GM21723 (cell line): ENCODE results near the gene AVEN.
"Not testable (repeated sequence)": the region's sequence is repeated elsewhere in the genome, so short reads cannot be mapped to it uniquely, and the experiment has no call there.

Experiments used
- ATAC-seq: cut with Tn5 transposase; IDR thresholded peaks from one replicate; pipeline ENCODE4 v1.9.1; 2021; ENCODE audit warnings: mild to moderate bottlenecking, moderate library complexity; ENCODE audit not compliant: unreplicated experiment

AVEN gene

DNA sequence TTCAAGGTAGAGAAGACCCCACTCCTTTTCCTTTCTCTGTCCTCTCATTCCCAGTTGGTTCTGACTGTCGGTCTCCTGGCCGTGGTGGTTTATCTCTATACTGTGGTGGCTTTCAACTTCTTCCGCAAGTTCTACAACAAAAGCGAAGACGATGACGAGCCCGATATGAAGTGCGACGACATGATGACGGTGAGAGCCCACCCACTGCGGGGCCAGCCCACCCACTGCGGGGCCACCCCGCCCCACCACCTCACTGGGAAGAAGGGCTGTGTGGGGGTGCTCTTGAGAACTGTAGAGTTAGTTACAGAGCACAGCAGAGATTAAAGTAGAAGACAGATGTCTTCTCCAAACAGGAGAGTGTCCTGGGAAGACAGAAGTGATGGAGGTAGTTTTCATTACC lies 181.3 kb downstream of the AVEN start:
- ATAC-seq: no peak

DNA sequence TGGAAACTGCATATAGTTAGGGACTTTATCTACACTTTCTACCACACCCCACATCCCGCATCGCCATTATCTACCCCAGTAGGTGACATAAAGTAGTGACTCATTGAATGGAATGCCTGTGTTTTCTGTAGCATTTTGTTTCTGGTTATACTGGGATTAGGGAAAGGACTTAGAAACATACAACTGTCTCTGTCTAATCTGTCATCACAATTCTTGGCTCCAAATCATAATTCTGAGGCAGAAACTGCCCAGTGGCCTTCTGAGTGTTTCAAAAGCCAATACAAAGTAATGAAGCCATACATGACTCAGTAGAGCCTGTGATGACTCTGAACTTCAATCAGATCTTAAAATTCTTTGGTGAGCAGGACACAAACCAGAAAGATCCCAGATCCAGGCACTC lies 186.4 kb downstream of the AVEN start:
- no peak for ATAC-seq

- no peak for ATAC-seq
Measured at GRCh38 chr15:33852094-33852493, 186.9 kb downstream of the AVEN start.

GRCh38 chr15:33851079-33851478 lies 187.9 kb downstream of the AVEN start:
- no peak for ATAC-seq

DNA sequence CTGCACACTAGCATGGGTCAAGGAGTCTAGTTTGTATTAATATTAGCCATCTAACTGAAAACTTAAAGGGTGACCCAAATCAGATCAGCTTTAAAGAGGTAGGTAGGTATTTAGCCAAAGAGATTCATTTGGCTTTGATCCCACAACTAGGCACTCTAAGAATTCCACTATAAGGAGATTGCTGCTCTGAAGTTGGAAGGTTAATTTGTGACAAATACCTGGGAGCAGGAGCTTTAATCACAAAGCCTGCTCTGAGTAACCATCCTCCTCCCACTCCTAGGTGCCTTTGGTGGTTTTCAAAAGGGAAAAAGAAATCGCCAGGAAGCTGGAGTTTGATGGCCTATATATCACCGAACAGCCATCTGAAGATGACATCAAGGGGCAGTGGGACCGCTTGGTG lies 191.0 kb downstream of the AVEN start:
- no peak for ATAC-seq

DNA sequence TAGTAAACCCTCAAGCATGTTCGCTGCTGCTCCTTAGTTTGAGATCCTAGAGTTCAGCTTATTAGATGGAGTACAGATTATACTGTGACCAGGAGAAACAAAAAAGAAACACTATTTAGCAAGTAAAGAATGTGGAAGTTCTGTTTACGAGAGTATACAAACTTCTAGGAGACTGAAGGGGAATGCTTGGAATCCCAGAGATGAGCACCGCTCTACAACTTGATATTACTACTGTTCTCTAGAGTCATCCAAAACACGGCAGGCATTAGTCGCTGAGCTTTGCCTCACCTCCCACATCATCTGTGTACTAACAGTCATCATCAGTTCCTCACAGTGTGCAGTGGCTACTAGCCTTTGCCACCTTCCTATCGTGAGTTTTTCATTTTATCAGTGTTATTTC lies 192.1 kb downstream of the AVEN start:
- no peak for ATAC-seq

GRCh38 chr15:33846142-33846541 lies 192.9 kb downstream of the AVEN start:
- no peak for ATAC-seq

DNA sequence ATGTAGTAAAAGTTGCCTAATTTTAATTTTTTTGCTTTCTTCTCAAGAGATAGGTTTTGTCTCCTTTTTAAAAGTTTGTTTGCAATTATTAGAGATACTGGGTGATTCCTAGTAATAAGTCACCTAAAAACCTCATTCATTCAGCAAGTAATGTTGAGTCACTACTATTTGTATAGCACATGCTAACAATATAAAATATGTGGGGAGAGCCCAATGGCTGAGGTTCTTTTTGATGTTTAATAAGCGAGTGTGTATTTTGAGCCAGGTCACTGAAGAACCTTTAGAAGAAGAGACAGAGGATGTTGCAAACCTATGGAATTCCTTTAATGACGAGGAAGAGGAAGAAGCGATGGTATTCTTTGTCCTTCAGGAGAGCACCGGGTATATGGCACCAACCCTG lies 194.4 kb downstream of the AVEN start:
- no peak for ATAC-seq

DNA sequence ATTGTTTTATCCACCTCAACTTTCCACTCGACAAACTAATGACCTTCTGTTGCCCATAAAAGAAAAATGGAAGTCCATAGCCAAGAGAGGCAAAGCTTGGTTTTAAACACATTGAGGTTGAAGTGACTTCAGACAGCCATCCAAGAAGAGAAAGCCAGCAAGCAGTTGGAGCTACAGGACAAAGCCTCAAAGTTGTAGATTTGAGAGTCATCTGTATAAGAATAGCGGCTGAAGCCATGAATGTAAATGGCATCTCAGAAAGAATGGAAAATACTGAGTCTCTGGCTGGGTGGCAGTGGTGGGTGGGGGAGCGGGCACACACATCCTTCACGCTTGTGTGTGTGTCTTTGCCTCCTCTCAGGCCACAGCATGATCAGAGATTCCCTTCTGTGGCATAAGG lies 194.8 kb downstream of the AVEN start:
- ATAC-seq: no peak

DNA sequence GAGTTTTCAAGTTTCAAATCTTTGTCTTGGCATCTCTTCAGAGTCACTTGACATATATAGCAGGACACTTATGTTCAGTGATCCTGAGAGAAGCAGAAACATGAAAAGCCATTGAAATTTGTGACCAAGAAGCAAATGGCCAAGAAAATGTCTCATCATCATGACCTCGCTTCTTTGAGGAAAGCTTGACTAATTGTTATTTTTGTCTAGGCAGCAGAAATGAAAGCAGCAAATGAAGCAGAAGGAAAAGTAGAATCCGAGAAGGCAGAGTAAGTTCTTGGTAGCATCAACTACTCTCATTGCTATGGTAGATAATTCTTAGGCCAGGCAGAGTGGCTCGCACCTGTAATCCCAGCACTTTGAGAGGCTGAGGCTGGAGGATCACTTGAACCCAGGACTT lies 198.4 kb downstream of the AVEN start:
- ATAC-seq: no peak

- ATAC-seq: no peak
Measured at GRCh38 chr15:33839540-33839939, 199.5 kb downstream of the AVEN start.

DNA sequence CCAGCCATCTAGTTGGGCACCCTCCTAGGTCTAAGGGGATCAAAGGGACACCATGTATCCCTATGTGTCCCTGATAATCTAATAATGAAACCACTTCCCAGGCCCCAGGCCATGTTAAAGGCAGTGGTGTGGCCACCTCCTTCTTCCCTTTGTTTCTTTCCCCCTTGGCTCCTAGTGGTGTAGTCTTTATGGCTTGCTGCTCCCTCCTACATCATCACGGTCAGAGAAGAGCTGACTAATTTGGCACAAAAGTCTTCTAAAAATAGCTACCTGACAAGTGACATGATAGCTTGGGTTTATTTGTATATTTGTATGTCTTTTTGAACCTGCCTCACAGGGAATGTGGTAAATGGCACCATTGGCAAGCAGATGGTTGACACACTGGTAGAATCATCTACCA lies 201.7 kb downstream of the AVEN start:
- ATAC-seq: no peak

GRCh38 chr15:33834892-33835743 lies 203.9 kb downstream of the AVEN start:
- no peak for ATAC-seq

- no peak for ATAC-seq
Measured at GRCh38 chr15:33831646-33832045, 207.4 kb downstream of the AVEN start.

GRCh38 chr15:33830351-33830750 lies 208.7 kb downstream of the AVEN start:
- ATAC-seq: no peak

GRCh38 chr15:33826201-33826600 lies 212.8 kb downstream of the AVEN start:
- no peak for ATAC-seq

GRCh38 chr15:33825453-33825852 lies 213.6 kb downstream of the AVEN start:
- ATAC-seq: no peak

DNA sequence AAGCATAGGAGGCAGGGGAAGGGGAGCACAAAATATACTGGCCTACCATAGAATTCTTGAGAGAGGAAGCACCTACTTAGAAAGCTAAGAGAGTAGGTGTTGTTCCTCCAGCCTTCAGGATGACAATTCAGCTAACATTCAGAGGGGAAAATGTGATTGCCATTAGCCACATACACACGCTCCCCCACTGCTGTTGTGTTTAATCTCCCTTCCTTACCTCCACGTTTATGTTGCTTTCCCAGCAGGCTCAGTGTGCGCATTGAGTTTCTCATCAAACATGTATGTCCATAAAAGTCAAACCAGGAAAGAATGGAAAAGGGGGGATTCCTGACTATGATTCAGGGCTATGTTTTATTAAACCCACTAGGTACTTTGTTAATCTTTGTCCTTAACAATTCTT lies 215.9 kb downstream of the AVEN start:
- no peak for ATAC-seq

DNA sequence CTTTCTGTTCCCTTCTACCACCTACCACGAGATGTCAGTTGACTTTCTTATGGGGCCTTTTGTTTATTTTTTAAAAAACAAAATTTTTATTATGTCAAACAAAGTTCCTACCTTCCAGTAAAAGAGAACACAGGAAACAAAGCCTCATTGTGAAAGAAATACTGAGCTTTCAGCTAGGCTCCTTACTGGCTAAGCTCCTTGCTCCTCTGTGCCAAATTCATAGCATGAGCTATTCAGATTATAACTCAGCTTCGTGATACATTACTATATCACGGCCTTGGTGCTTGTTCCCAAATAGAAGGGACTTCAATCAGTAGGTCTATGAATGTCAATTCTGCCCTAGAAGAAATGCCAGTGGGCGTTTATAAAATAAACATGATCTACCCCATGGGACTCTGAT lies 216.5 kb downstream of the AVEN start:
- ATAC-seq: no peak

DNA sequence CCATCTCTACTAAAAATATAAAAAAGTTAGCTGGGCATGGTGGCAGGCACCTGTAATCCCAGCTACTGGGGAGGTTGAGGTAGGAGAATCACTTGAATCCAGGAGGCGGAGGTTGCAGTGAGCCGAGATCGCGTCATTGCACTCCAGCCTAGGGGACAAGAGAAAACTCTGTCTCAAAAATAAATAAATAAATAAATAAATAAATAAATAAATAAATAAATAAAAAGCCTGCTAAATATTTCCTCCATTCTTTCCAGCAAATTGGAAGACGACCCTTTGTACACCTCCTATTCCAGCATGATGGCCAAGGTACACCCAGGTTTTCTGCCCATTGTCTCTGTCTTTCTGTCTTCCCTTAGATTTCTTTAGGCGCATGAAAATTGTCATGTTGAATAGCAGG lies 219.5 kb downstream of the AVEN start:
- ATAC-seq: not testable (repeated sequence)
